ENCODE results near the gene RALGAPA2. TPM values are rescaled to one million over a fixed set of nuclear protein-coding genes. Genes with fewer than 3 reads are reported as not detected.

The RALGAPA2 gene
- total and polyA plus RNA-seq, 3 donors from 2014 or later: 26.9 to 61.5 (median 59.2) TPM

- no peak for DNase-seq
- TF ChIP-seq POLR2A (IDR thresholded peaks at IDR 0.05): no peak
- no peak for TF ChIP-seq CTCF (IDR thresholded peaks at IDR 0.05)
- intact Hi-C loops (cut with DNase I; ENCODE audit: low total_unique reads): no loop called here
- Histone ChIP-seq H3K9me3 (no peaks in the 10 kb centered on the region), H3K4me1 (no peaks in the 10 kb centered on the region), H3K36me3 (ENCODE audit: low read depth, missing control alignments) (no peaks in the 10 kb centered on the region), H3K4me3 (no peak overlapping the region), H3K27me3 (no peaks in the 10 kb centered on the region), H3K27ac (no peak overlapping the region)
- 91 to 95% methylated on average over 4 of the region's 4 CpGs for WGBS, 2 donors
Measured at GRCh38 chr20:20608641-20609040, 103.8 kb downstream of the RALGAPA2 start.

GRCh38 chr20:20608041-20608440 lies 104.4 kb downstream of the RALGAPA2 start:
- 94 to 100% methylated on average over 1 of the region's 1 CpG for WGBS, 2 donors
- DNase-seq: no peak
- no peaks in the 10 kb centered on the region for H3K36me3 ChIP-seq (ENCODE audit: low read depth, missing control alignments)
- intact Hi-C loops (cut with DNase I; ENCODE audit: low total_unique reads): no loop called here
- H3K27ac ChIP-seq: no peak overlapping the region
- no peaks in the 10 kb centered on the region for H3K9me3 ChIP-seq
- H3K4me1 ChIP-seq: no peaks in the 10 kb centered on the region
- H3K4me3 ChIP-seq: no peak overlapping the region
- no peaks in the 10 kb centered on the region for H3K27me3 ChIP-seq
- TF ChIP-seq CTCF (IDR thresholded peaks at IDR 0.05): no peak
- no peak for TF ChIP-seq POLR2A (IDR thresholded peaks at IDR 0.05)

- H3K9me3 ChIP-seq: no peaks in the 10 kb centered on the region
- H3K27me3 ChIP-seq: no peaks in the 10 kb centered on the region
- no peak overlapping the region for H3K27ac ChIP-seq
- no peaks in the 10 kb centered on the region for H3K36me3 ChIP-seq (ENCODE audit: low read depth, missing control alignments)
- no peak overlapping the region for H3K4me3 ChIP-seq
- no peak for DNase-seq
- no peaks in the 10 kb centered on the region for H3K4me1 ChIP-seq
- TF ChIP-seq POLR2A (IDR thresholded peaks at IDR 0.05) (no peak), CTCF (IDR thresholded peaks at IDR 0.05) (no peak)
- WGBS, 2 donors: 92 to 97% methylated on average over 1 of the region's 1 CpG
- intact Hi-C loops (cut with DNase I; ENCODE audit: low total_unique reads): no loop called here
Measured at GRCh38 chr20:20606881-20607280, 105.6 kb downstream of the RALGAPA2 start.

GRCh38 chr20:20606050-20606449 lies 106.4 kb downstream of the RALGAPA2 start:
- DNase-seq: no peak
- H3K36me3 ChIP-seq (ENCODE audit: low read depth, missing control alignments): no peaks in the 10 kb centered on the region
- intact Hi-C loops (cut with DNase I; ENCODE audit: low total_unique reads): no loop called here

More at GRCh38 chr20:20606050-20606449, 106.4 kb downstream of the RALGAPA2 start:
- Histone ChIP-seq H3K4me1 (no peaks in the 10 kb centered on the region), H3K9me3 (no peaks in the 10 kb centered on the region), H3K27ac (no peak overlapping the region), H3K27me3 (no peaks in the 10 kb centered on the region), H3K4me3 (no peak overlapping the region)
- no peak for TF ChIP-seq POLR2A (IDR thresholded peaks at IDR 0.05)
- TF ChIP-seq CTCF (IDR thresholded peaks at IDR 0.05): no peak
- WGBS, 2 donors: 78 to 80% methylated on average over 3 of the region's 3 CpGs

Measured in testis (tissue), 3 donors.